H1 (cell line): ENCODE data around the gene DHPS. TPM values are rescaled to one million over a fixed set of nuclear protein-coding genes. Genes with fewer than 3 reads are reported as not detected.
A peak's percentile ranks its signal among the peaks of the same experiment; 100 is the strongest.

Source experiments
- CHD1 ChIP-seq: IDR thresholded peaks from 2 replicates; pipeline ENCODE4 v1.6.1; 2012; ENCODE audit warnings: low read depth, low read length, improper control_type of control experiment
- KDM5A ChIP-seq: fragments of 200-600 bp; IDR thresholded peaks from 2 replicates; pipeline ENCODE4 v1.7.1; 2012; ENCODE audit warnings: mild to moderate bottlenecking, low read length, inconsistent platforms, mixed read lengths
- NRF1 ChIP-seq: IDR thresholded peaks from 2 replicates; pipeline ENCODE4 v1.6.1; 2011; ENCODE audit warnings: mild to moderate bottlenecking, low read depth, low read length, improper control_type of control experiment
- POLR2AphosphoS5 ChIP-seq: IDR thresholded peaks from 2 replicates; pipeline ENCODE4 v1.6.1; 2011; ENCODE audit warnings: low read depth, low read length
- RXRA ChIP-seq: IDR thresholded peaks from 2 replicates; pipeline ENCODE4 v1.6.1; 2011; ENCODE audit warnings: low read depth, mild to moderate bottlenecking, low read length, moderate library complexity; ENCODE audit not compliant: insufficient read depth
- polyA plus RNA-seq, 7 experiments: library from polyadenylated mRNA; depleted of rRNA in 3 of 7; stranded (reverse) in 5 of 7; unstranded in 2 of 7; fragments of >200 nt in 5 of 7; fragments of 200-250 nt in 2 of 7; gene quantifications; 1 replicate in 5 of 7; 2 replicates in 1 of 7; 4 replicates in 1 of 7; pipeline versions ENCODE4 v1.2.1 to v1.2.3, GENCODE V29; 2011 to 2013; ENCODE audit warnings: missing spikeins in 2 of 7, mixed read lengths in 2 of 7
- small RNA-seq: library from polyadenylated mRNA; stranded (forward); fragments of <200 nt; extraction: miRNeasy Mini kit (QIAGEN cat#:217004); gene quantifications from one replicate; pipeline ENCODE3, GENCODE V24; 2013; ENCODE audit not compliant: insufficient read depth
- total RNA-seq: library from RNA; stranded (reverse); fragmentation: NEBNext Ultra II Directional; extraction: Animal tissue kit (Norgen Biotek cat#: 25700); gene quantifications from 2 replicates; pipeline ENCODE4 v1.2.1, GENCODE V29; 2021
- TF ChIP-seq, protein P1 (sequence below): IDR thresholded peaks from 2 replicates; pipeline ENCODE4 v1.6.1; 2011; ENCODE audit warnings: low read length, improper control_type of control experiment

DHPS gene
- total and polyA plus RNA-seq, 2 of the 8 experiments (the other 6 are each of a cell fraction or from before 2014, with no cell fraction given), result 86.6 to 99.6 TPM

DNA sequence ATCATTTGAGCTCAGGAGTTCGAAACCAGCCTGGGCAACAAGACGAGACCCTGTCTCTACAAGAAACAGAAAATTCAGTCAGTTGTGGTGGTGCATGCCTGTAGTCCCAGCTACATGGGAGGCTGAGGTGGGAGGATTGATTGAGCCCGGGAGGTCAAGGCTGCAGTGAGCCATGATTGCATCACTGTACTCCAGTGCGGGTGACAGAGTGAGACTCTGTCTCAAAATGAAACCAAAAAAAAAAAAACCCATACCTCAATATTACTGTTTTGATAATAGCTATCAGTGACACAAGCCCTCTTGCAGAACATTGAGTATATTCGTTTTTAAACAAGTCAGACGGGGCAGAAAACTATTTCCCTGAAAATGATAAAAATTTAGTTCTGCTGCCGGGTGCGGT, 54.7 kb downstream of the DHPS start (continued):
- TF ChIP-seq, protein P1, sequence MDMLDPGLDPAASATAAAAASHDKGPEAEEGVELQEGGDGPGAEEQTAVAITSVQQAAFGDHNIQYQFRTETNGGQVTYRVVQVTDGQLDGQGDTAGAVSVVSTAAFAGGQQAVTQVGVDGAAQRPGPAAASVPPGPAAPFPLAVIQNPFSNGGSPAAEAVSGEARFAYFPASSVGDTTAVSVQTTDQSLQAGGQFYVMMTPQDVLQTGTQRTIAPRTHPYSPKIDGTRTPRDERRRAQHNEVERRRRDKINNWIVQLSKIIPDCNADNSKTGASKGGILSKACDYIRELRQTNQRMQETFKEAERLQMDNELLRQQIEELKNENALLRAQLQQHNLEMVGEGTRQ, result no peak
- TF ChIP-seq POLR2AphosphoS5 (no peak), CHD1 (no peak), RXRA (no peak), NRF1 (no peak), KDM5A (no peak)

Small RNA genes lying within 50 kb of the gene (small RNA-seq; reads per million reads assigned to genes)
- 28.3 reads per million, percentile 94 among the genes with 10 or more reads in this experiment for gene SNORD41

Other genes starting within 250 kb of the DHPS start
- 7.8 and 9.2 TPM in 2 replicates for gene ZNF443, start 240.9 kb downstream of the DHPS start, total RNA-seq
- 0.74 and 1.4 TPM in 2 replicates for gene ZNF443, start 240.9 kb downstream of the DHPS start, polyA plus RNA-seq (2011; rRNA removed)
- gene ZNF709, start 197.1 kb downstream of the DHPS start, total RNA-seq, result 2.0 and 2.2 TPM in 2 replicates
- gene ZNF709, start 197.1 kb downstream of the DHPS start, polyA plus RNA-seq (2011; rRNA removed), result 0.86 and 1.3 TPM in 2 replicates
- 7.8 and 10.4 TPM in 2 replicates for gene ZNF564, start 130.4 kb downstream of the DHPS start, total RNA-seq
- gene ZNF564, start 130.4 kb downstream of the DHPS start, polyA plus RNA-seq (2011; rRNA removed), result 0.89 and 0.91 TPM in 2 replicates
- 9.0 TPM in 2 replicates for gene ZNF490, start 71.1 kb downstream of the DHPS start, total RNA-seq
- 1.6 and 1.7 TPM in 2 replicates for gene ZNF490, start 71.1 kb downstream of the DHPS start, polyA plus RNA-seq (2011; rRNA removed)
- gene ZNF791, start 71.0 kb downstream of the DHPS start, total RNA-seq, result 18.6 and 20.1 TPM in 2 replicates
- gene ZNF791, start 71.0 kb downstream of the DHPS start, polyA plus RNA-seq (2011; rRNA removed), result 3.1 and 4.1 TPM in 2 replicates
- gene MAN2B1, start 15.1 kb downstream of the DHPS start, total RNA-seq, result 71.1 and 76.3 TPM in 2 replicates
- 55.3 and 73.6 TPM in 2 replicates for gene MAN2B1, start 15.1 kb downstream of the DHPS start, polyA plus RNA-seq (2011; rRNA removed)
- 15.3 and 19.6 TPM in 2 replicates for gene WDR83, start 15.1 kb downstream of the DHPS start, total RNA-seq
- 12.6 and 24.5 TPM in 2 replicates for gene WDR83, start 15.1 kb downstream of the DHPS start, polyA plus RNA-seq (2011; rRNA removed)
- not detected in 2 replicates for gene GNG14, start 6.1 kb upstream of the DHPS start, total RNA-seq
- not detected in 2 replicates for gene GNG14, start 6.1 kb upstream of the DHPS start, polyA plus RNA-seq (2011; rRNA removed)
- 10.8 and 11.1 TPM in 2 replicates for gene FBXW9, start 14.8 kb upstream of the DHPS start, total RNA-seq
- gene FBXW9, start 14.8 kb upstream of the DHPS start, polyA plus RNA-seq (2011; rRNA removed), result 30.1 and 36.4 TPM in 2 replicates
- 110 and 112 TPM in 2 replicates for gene TNPO2, start 42.1 kb upstream of the DHPS start, total RNA-seq
- gene TNPO2, start 42.1 kb upstream of the DHPS start, polyA plus RNA-seq (2011; rRNA removed), result 121 and 136 TPM in 2 replicates
- gene TRIR, start 52.8 kb upstream of the DHPS start, total RNA-seq, result 149 and 156 TPM in 2 replicates
- 130 and 167 TPM in 2 replicates for gene TRIR, start 52.8 kb upstream of the DHPS start, polyA plus RNA-seq (2011; rRNA removed)
- 105 and 106 TPM in 2 replicates for gene GET3, start 55.6 kb upstream of the DHPS start, total RNA-seq
- 297 and 304 TPM in 2 replicates for gene GET3, start 55.6 kb upstream of the DHPS start, polyA plus RNA-seq (2011; rRNA removed)
- 4.6 TPM in 2 replicates for gene BEST2, start 69.9 kb upstream of the DHPS start, total RNA-seq
- 7.3 and 11.6 TPM in 2 replicates for gene BEST2, start 69.9 kb upstream of the DHPS start, polyA plus RNA-seq (2011; rRNA removed)
- gene HOOK2, start 93.7 kb upstream of the DHPS start, total RNA-seq, result 59.3 and 63.2 TPM in 2 replicates
- gene HOOK2, start 93.7 kb upstream of the DHPS start, polyA plus RNA-seq (2011; rRNA removed), result 23.8 and 39.2 TPM in 2 replicates
- gene JUNB, start 109.6 kb upstream of the DHPS start, total RNA-seq, result 7.4 and 8.6 TPM in 2 replicates
- gene JUNB, start 109.6 kb upstream of the DHPS start, polyA plus RNA-seq (2011; rRNA removed), result 10.0 and 14.1 TPM in 2 replicates
- gene PRDX2, start 119.9 kb upstream of the DHPS start, total RNA-seq, result 380 and 404 TPM in 2 replicates
- gene PRDX2, start 119.9 kb upstream of the DHPS start, polyA plus RNA-seq (2011; rRNA removed), result 748 and 904 TPM in 2 replicates
- gene THSD8, start 120.2 kb upstream of the DHPS start, total RNA-seq, result 41.3 and 42.3 TPM in 2 replicates
- gene THSD8, start 120.2 kb upstream of the DHPS start, polyA plus RNA-seq (2011; rRNA removed), result 3.4 and 8.2 TPM in 2 replicates
- 67.5 and 67.9 TPM in 2 replicates for gene RNASEH2A, start 124.7 kb upstream of the DHPS start, total RNA-seq
- gene RNASEH2A, start 124.7 kb upstream of the DHPS start, polyA plus RNA-seq (2011; rRNA removed), result 120 and 141 TPM in 2 replicates
- 4.8 and 5.8 TPM in 2 replicates for gene RTBDN, start 152.7 kb upstream of the DHPS start, total RNA-seq
- gene RTBDN, start 152.7 kb upstream of the DHPS start, polyA plus RNA-seq (2011; rRNA removed), result 4.0 and 4.4 TPM in 2 replicates
- gene MAST1, start 156.6 kb upstream of the DHPS start, total RNA-seq, result 25.2 and 28.3 TPM in 2 replicates
- 15.6 and 27.5 TPM in 2 replicates for gene MAST1, start 156.6 kb upstream of the DHPS start, polyA plus RNA-seq (2011; rRNA removed)
- gene DNASE2, start 199.6 kb upstream of the DHPS start, total RNA-seq, result 32.9 and 33.2 TPM in 2 replicates
- gene DNASE2, start 199.6 kb upstream of the DHPS start, polyA plus RNA-seq (2011; rRNA removed), result 48.2 and 58.2 TPM in 2 replicates
- 0.59 and 0.84 TPM in 2 replicates for gene KLF1, start 205.3 kb upstream of the DHPS start, total RNA-seq
- gene KLF1, start 205.3 kb upstream of the DHPS start, polyA plus RNA-seq (2011; rRNA removed), result 0.91 and 1.0 TPM in 2 replicates
- gene GCDH, start 209.3 kb upstream of the DHPS start, total RNA-seq, result 63.8 and 67.3 TPM in 2 replicates
- gene GCDH, start 209.3 kb upstream of the DHPS start, polyA plus RNA-seq (2011; rRNA removed), result 89.4 and 134 TPM in 2 replicates
- gene SYCE2, start 237.4 kb upstream of the DHPS start, total RNA-seq, result 0.46 and 0.97 TPM in 2 replicates
- 0.69 and 0.71 TPM in 2 replicates for gene SYCE2, start 237.4 kb upstream of the DHPS start, polyA plus RNA-seq (2011; rRNA removed)